NT2/D1 (cell line): Measurements from ENCODE around the gene GPT2.

Source experiments
- DNase-seq: peaks from one replicate; pipeline ENCODE4 v3.0.0-alpha.2; 2011; ENCODE audit warnings: low read depth, low spot score
- H3K27me3 ChIP-seq: 2 replicates; pipeline ENCODE4 v1.6.0; 2011; ENCODE audit warnings: mild to moderate bottlenecking; ENCODE audit not compliant: insufficient read length, insufficient read depth
- H3K36me3 ChIP-seq: 2 replicates; pipeline ENCODE4 v1.6.1; 2011; ENCODE audit warnings: mild to moderate bottlenecking, low read length, mixed read lengths; ENCODE audit not compliant: insufficient read depth, insufficient read length
- H3K4me1 ChIP-seq: 2 replicates; pipeline ENCODE4 v1.5.1; 2011; ENCODE audit not compliant: insufficient read depth, insufficient read length
- H3K4me3 ChIP-seq: 2 replicates; pipeline ENCODE4 v1.5.1; 2011; ENCODE audit warnings: low read depth; ENCODE audit not compliant: insufficient read length
- H3K9ac ChIP-seq: 2 replicates; pipeline ENCODE4 v1.6.0; 2011; ENCODE audit warnings: low read depth; ENCODE audit not compliant: insufficient read length
- H3K9me3 ChIP-seq: 2 replicates; pipeline ENCODE4 v1.5.1; 2011; ENCODE audit warnings: mild to moderate bottlenecking, low read length; ENCODE audit not compliant: insufficient read depth
- SUZ12 ChIP-seq: IDR thresholded peaks from 2 replicates; pipeline ENCODE4 v1.6.1; 2011; ENCODE audit not compliant: insufficient read length, insufficient read depth; ENCODE audit errors: extremely low read depth
- YY1 ChIP-seq: IDR thresholded peaks from 2 replicates; pipeline ENCODE4 v1.6.1; 2011; ENCODE audit not compliant: insufficient read length, insufficient read depth
- ZNF274 ChIP-seq: IDR thresholded peaks from 2 replicates; pipeline ENCODE4 v1.6.1; 2011; ENCODE audit warnings: mild to moderate bottlenecking, low read depth, low read length

GPT2 gene

DNA sequence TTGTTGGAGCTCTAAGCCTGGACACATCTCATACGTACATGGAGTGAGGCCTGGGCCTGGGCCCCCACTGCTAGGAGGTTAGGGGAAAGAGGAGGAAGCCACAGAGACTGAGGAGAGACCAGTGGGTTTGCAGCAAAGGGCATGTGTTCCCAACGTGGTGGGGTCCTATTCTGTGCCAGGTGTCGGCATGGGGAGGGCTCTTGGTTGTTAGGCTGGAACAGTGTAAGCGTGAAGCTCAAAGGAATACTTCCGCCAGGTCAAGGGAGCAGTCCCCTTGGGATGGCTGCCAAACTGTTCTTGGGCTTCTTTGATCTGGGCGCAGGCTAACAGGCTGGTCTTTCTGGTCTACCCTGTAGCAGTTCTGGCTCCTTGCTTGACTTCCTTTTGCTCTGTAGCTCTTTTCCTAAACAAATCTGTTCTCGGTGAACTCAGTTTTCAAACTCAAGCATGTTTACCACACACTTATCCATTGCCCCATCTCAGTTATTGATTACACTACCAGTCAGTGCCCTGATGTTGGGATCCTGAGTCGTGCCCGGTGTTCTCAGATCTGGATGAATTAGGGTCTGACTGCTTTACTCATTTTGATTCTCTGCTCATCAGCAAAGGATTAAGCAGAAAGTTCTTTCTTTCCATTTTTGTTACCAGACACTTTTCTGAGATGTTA, 36.4 kb downstream of the GPT2 start:
- Histone ChIP-seq H3K4me3 (no peak overlapping the region), H3K27me3 (no peaks in the 10 kb centered on the region), H3K4me1 (peaks cover 5% of the 10 kb centered on the region), H3K9me3 (no peaks in the 10 kb centered on the region), H3K9ac (no peak overlapping the region), H3K36me3 (peaks cover 94% of the 10 kb centered on the region)
- TF ChIP-seq SUZ12 = no peak
- no peak for TF ChIP-seq YY1
- TF ChIP-seq ZNF274 = no peak
- no peak for DNase-seq

DNA sequence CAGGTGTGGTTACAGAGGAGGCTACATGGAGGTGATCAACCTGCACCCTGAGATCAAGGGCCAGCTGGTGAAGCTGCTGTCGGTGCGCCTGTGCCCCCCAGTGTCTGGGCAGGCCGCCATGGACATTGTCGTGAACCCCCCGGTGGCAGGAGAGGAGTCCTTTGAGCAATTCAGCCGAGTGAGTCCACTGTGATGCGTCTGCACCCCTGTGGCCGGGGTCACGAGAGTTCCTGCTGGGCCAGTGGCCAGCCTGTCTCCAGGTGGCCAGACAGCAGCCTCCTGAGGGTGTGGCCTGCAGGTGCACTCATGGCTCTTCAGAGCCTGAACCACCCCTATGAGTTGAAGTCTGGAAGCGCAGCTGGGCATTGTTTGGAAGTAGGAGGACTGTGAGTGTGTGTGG, 38.1 kb downstream of the GPT2 start:
- Histone ChIP-seq H3K27me3 (no peaks in the 10 kb centered on the region), H3K9ac (no peak overlapping the region), H3K36me3 (peaks cover 95% of the 10 kb centered on the region), H3K4me1 (peaks cover 8% of the 10 kb centered on the region), H3K4me3 (no peak overlapping the region), H3K9me3 (no peaks in the 10 kb centered on the region)
- no peak for DNase-seq
- TF ChIP-seq YY1 = no peak
- TF ChIP-seq ZNF274 = no peak
- no peak for TF ChIP-seq SUZ12

- peaks cover 91% of the 10 kb centered on the region for H3K36me3 ChIP-seq
- DNase-seq = no peak
- TF ChIP-seq YY1 (no peak), SUZ12 (no peak), ZNF274 (no peak)
Observed at GRCh38 chr16:46923513-46924295, 39.5 kb downstream of the GPT2 start.

GRCh38 chr16:46924402-46924801, 40.2 kb downstream of the GPT2 start:
- Histone ChIP-seq H3K9me3 (no peaks in the 10 kb centered on the region), H3K4me3 (no peak overlapping the region), H3K4me1 (peaks cover 5% of the 10 kb centered on the region), H3K9ac (no peak overlapping the region), H3K27me3 (no peaks in the 10 kb centered on the region), H3K36me3 (peaks cover 91% of the 10 kb centered on the region)
- DNase-seq = no peak
- TF ChIP-seq YY1 (no peak), ZNF274 (no peak), SUZ12 (no peak)

More at GRCh38 chr16:46923513-46924295, 39.5 kb downstream of the GPT2 start:
- Histone ChIP-seq H3K9ac (no peak overlapping the region), H3K27me3 (no peaks in the 10 kb centered on the region), H3K9me3 (no peaks in the 10 kb centered on the region), H3K4me1 (peaks cover 6% of the 10 kb centered on the region), H3K4me3 (no peak overlapping the region)

GRCh38 chr16:46926470-46927225, 42.5 kb downstream of the GPT2 start:
- H3K36me3 ChIP-seq = peaks cover 87% of the 10 kb centered on the region
- peaks cover 8% of the 10 kb centered on the region for H3K4me1 ChIP-seq
- TF ChIP-seq SUZ12 (no peak), YY1 (no peak), ZNF274 (no peak)
- no peak for DNase-seq
- H3K4me3 ChIP-seq = no peak overlapping the region
- H3K9me3 ChIP-seq = no peaks in the 10 kb centered on the region
- H3K27me3 ChIP-seq = no peaks in the 10 kb centered on the region
- H3K9ac ChIP-seq = no peak overlapping the region

GRCh38 chr16:46927273-46927672, 43.1 kb downstream of the GPT2 start:
- Histone ChIP-seq H3K4me1 (peaks cover 8% of the 10 kb centered on the region), H3K36me3 (peaks cover 80% of the 10 kb centered on the region), H3K9me3 (no peaks in the 10 kb centered on the region), H3K4me3 (no peak overlapping the region), H3K27me3 (no peaks in the 10 kb centered on the region), H3K9ac (no peak overlapping the region)
- DNase-seq = no peak
- TF ChIP-seq YY1 = no peak
- TF ChIP-seq ZNF274 = no peak
- TF ChIP-seq SUZ12 = no peak

DNA sequence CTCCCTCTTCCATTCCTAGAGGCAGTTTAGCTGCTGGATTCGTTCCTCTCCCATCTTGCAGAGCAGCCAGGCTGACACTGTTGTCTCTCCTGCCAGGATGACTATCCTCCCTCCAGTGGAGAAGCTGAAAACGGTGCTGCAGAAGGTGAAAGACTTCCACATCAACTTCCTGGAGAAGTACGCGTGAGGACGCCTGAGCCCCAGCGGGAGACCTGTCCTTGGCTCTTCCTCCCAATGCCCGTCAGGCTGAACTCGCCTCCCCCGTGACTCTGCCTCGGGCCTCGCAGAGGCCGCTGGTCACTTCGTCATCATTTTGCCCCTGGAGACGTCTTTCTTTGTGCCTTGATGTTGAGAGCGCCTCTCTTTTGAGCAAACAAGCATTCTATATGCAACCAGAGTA, 44.6 kb downstream of the GPT2 start:
- H3K36me3 ChIP-seq = peaks cover 65% of the 10 kb centered on the region
- no peak overlapping the region for H3K4me3 ChIP-seq
- TF ChIP-seq YY1 (no peak), ZNF274 (no peak), SUZ12 (no peak)

More for the DNA sequence above, 44.6 kb downstream of the GPT2 start:
- Histone ChIP-seq H3K27me3 (no peaks in the 10 kb centered on the region), H3K9ac (no peak overlapping the region), H3K4me1 (peaks cover 8% of the 10 kb centered on the region), H3K9me3 (no peaks in the 10 kb centered on the region)
- DNase-seq = no peak
